ENCODE data around the gene GRPEL2. TPM values are rescaled to one million over a fixed set of nuclear protein-coding genes. Genes with fewer than 3 reads are reported as not detected.
A peak's percentile ranks its signal among the peaks of the same experiment; 100 is the strongest.

Gene GRPEL2
- total RNA-seq, 1 donor from 2014 or later = 30.6 TPM

- no peak overlapping the region for H3K27ac Mint-ChIP-seq
- intact Hi-C loops (cut with micrococcal nuclease) = no loop called here
- no peaks in the 10 kb centered on the region for H3K36me3 Mint-ChIP-seq (ENCODE audit: low read depth)
- H3K9me3 Mint-ChIP-seq = no peaks in the 10 kb centered on the region
- no peak for DNase-seq
- H3K27me3 Mint-ChIP-seq = peaks cover 2% of the 10 kb centered on the region
- no peaks in the 10 kb centered on the region for H3K4me1 Mint-ChIP-seq
- H3K4me3 Mint-ChIP-seq = no peak overlapping the region
Measured at GRCh38 chr5:149310488-149310887, 34.8 kb upstream of the GRPEL2 start.

- no peak for DNase-seq
- Mint-ChIP-seq H3K27ac (no peak overlapping the region), H3K4me1 (no peaks in the 10 kb centered on the region), H3K27me3 (peaks cover 2% of the 10 kb centered on the region), H3K4me3 (no peak overlapping the region), H3K9me3 (no peaks in the 10 kb centered on the region), H3K36me3 (ENCODE audit: low read depth) (no peaks in the 10 kb centered on the region)
- intact Hi-C loops (cut with micrococcal nuclease) = no loop called here
Measured at GRCh38 chr5:149310947-149311658, 34.2 kb upstream of the GRPEL2 start.

GRCh38 chr5:149313151-149313841 lies 32.0 kb upstream of the GRPEL2 start:
- Mint-ChIP-seq H3K4me1 (no peaks in the 10 kb centered on the region), H3K27ac (no peak overlapping the region), H3K36me3 (ENCODE audit: low read depth) (no peaks in the 10 kb centered on the region), H3K4me3 (no peak overlapping the region), H3K27me3 (peaks cover 2% of the 10 kb centered on the region), H3K9me3 (no peaks in the 10 kb centered on the region)
- DNase-seq = no peak
- intact Hi-C loops (cut with micrococcal nuclease) = no loop called here

GRCh38 chr5:149314571-149315111 lies 30.7 kb upstream of the GRPEL2 start:
- no peaks in the 10 kb centered on the region for H3K4me1 Mint-ChIP-seq
- no peak overlapping the region for H3K27ac Mint-ChIP-seq
- H3K9me3 Mint-ChIP-seq = no peaks in the 10 kb centered on the region
- no peak overlapping the region for H3K4me3 Mint-ChIP-seq
- no peaks in the 10 kb centered on the region for H3K36me3 Mint-ChIP-seq (ENCODE audit: low read depth)
- intact Hi-C loops (cut with micrococcal nuclease) = loop anchor here (5.0 kb wide), 2 partner anchors 118 to 248 kb away; no protein-coding TSS in a partner anchor
- no peak for DNase-seq
- H3K27me3 Mint-ChIP-seq = peaks cover 2% of the 10 kb centered on the region

- no peak overlapping the region for H3K27ac Mint-ChIP-seq
- intact Hi-C loops (cut with micrococcal nuclease) = loop anchor here (5.0 kb wide), 2 partner anchors 117 to 247 kb away; no protein-coding TSS in a partner anchor
- no peak overlapping the region for H3K4me3 Mint-ChIP-seq
- no peak for DNase-seq
- peaks cover 2% of the 10 kb centered on the region for H3K27me3 Mint-ChIP-seq
- H3K4me1 Mint-ChIP-seq = no peaks in the 10 kb centered on the region
- no peaks in the 10 kb centered on the region for H3K9me3 Mint-ChIP-seq
- no peaks in the 10 kb centered on the region for H3K36me3 Mint-ChIP-seq (ENCODE audit: low read depth)
Measured at GRCh38 chr5:149315753-149316152, 29.5 kb upstream of the GRPEL2 start.

- Mint-ChIP-seq H3K36me3 (ENCODE audit: low read depth) (no peaks in the 10 kb centered on the region), H3K9me3 (no peaks in the 10 kb centered on the region), H3K27ac (no peak overlapping the region), H3K27me3 (no peaks in the 10 kb centered on the region), H3K4me3 (no peak overlapping the region), H3K4me1 (no peaks in the 10 kb centered on the region)
- intact Hi-C loops (cut with micrococcal nuclease) = loop anchor here (1.0 to 5.0 kb wide), 4 partner anchors 50 to 245 kb away; no protein-coding TSS in a partner anchor
- peak; percentile 80 for DNase-seq
Measured at GRCh38 chr5:149317281-149318048, 27.8 kb upstream of the GRPEL2 start.

GRCh38 chr5:149319174-149319573 lies 26.1 kb upstream of the GRPEL2 start:
- no peaks in the 10 kb centered on the region for H3K4me1 Mint-ChIP-seq
- H3K27me3 Mint-ChIP-seq = no peaks in the 10 kb centered on the region
- no peak overlapping the region for H3K27ac Mint-ChIP-seq
- no peak for DNase-seq
- H3K36me3 Mint-ChIP-seq (ENCODE audit: low read depth) = no peaks in the 10 kb centered on the region
- H3K9me3 Mint-ChIP-seq = no peaks in the 10 kb centered on the region
- intact Hi-C loops (cut with micrococcal nuclease) = loop anchor here (5.0 kb wide), 2 partner anchors 113 to 243 kb away; no protein-coding TSS in a partner anchor
- no peak overlapping the region for H3K4me3 Mint-ChIP-seq

- intact Hi-C loops (cut with micrococcal nuclease) = no loop called here
- H3K27me3 Mint-ChIP-seq = no peaks in the 10 kb centered on the region
- H3K36me3 Mint-ChIP-seq (ENCODE audit: low read depth) = no peaks in the 10 kb centered on the region
- no peak overlapping the region for H3K27ac Mint-ChIP-seq
- DNase-seq = no peak
- H3K9me3 Mint-ChIP-seq = no peaks in the 10 kb centered on the region
- H3K4me3 Mint-ChIP-seq = no peak overlapping the region
- no peaks in the 10 kb centered on the region for H3K4me1 Mint-ChIP-seq
Measured at GRCh38 chr5:149320791-149321330, 24.4 kb upstream of the GRPEL2 start.

GRCh38 chr5:149322518-149322917 lies 22.8 kb upstream of the GRPEL2 start:
- Mint-ChIP-seq H3K4me1 (no peaks in the 10 kb centered on the region), H3K4me3 (no peak overlapping the region), H3K9me3 (no peaks in the 10 kb centered on the region), H3K27me3 (no peaks in the 10 kb centered on the region), H3K36me3 (ENCODE audit: low read depth) (no peaks in the 10 kb centered on the region), H3K27ac (no peak overlapping the region)
- DNase-seq = no peak
- intact Hi-C loops (cut with micrococcal nuclease) = no loop called here

GRCh38 chr5:149323210-149323609 lies 22.1 kb upstream of the GRPEL2 start:
- intact Hi-C loops (cut with micrococcal nuclease) = no loop called here
- no peaks in the 10 kb centered on the region for H3K9me3 Mint-ChIP-seq
- no peak overlapping the region for H3K4me3 Mint-ChIP-seq
- H3K27ac Mint-ChIP-seq = no peak overlapping the region
- H3K27me3 Mint-ChIP-seq = no peaks in the 10 kb centered on the region
- H3K4me1 Mint-ChIP-seq = no peaks in the 10 kb centered on the region
- no peaks in the 10 kb centered on the region for H3K36me3 Mint-ChIP-seq (ENCODE audit: low read depth)
- DNase-seq = no peak

GRCh38 chr5:149323621-149324205 lies 21.6 kb upstream of the GRPEL2 start:
- intact Hi-C loops (cut with micrococcal nuclease) = no loop called here
- Mint-ChIP-seq H3K27ac (no peak overlapping the region), H3K27me3 (no peaks in the 10 kb centered on the region), H3K36me3 (ENCODE audit: low read depth) (no peaks in the 10 kb centered on the region), H3K9me3 (no peaks in the 10 kb centered on the region), H3K4me1 (no peaks in the 10 kb centered on the region), H3K4me3 (no peak overlapping the region)
- DNase-seq = no peak

- Mint-ChIP-seq H3K9me3 (no peaks in the 10 kb centered on the region), H3K36me3 (ENCODE audit: low read depth) (no peaks in the 10 kb centered on the region), H3K27ac (no peak overlapping the region), H3K4me3 (no peak overlapping the region), H3K27me3 (no peaks in the 10 kb centered on the region), H3K4me1 (no peaks in the 10 kb centered on the region)
- intact Hi-C loops (cut with micrococcal nuclease) = no loop called here
- no peak for DNase-seq
Measured at GRCh38 chr5:149324641-149325040, 20.7 kb upstream of the GRPEL2 start.

- Mint-ChIP-seq H3K27ac (no peak overlapping the region), H3K9me3 (no peaks in the 10 kb centered on the region), H3K4me1 (no peaks in the 10 kb centered on the region), H3K36me3 (ENCODE audit: low read depth) (no peaks in the 10 kb centered on the region), H3K4me3 (no peak overlapping the region), H3K27me3 (no peaks in the 10 kb centered on the region)
- intact Hi-C loops (cut with micrococcal nuclease) = no loop called here
- no peak for DNase-seq
Measured at GRCh38 chr5:149325166-149325735, 20.0 kb upstream of the GRPEL2 start.
